Measurements from ENCODE around the gene PAX7.
"Not testable (repeated sequence)": the region's sequence is repeated elsewhere in the genome, so short reads cannot be mapped to it uniquely, and the experiment has no call there.

DNA sequence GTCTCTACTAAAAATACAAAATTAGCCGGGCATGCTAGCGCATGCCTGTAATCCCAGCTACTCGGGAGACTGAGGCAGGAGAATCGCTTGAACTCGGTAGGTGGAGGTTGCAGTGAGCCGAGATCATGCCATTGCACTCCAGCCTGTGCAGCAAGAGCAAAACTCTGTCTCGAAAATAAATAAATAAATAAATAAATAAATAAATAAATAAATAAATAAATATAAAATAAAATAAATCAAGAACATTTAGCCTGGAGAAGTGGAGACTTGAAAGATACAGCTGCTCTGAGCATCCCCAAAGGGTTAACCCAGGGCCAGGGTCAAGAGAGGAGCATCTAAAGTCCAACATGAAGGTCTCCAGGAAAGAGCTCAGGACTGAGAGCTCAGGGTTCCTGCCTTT lies 63.6 kb downstream of the PAX7 start:
- TF ChIP-seq CTCF (IDR thresholded peaks at IDR 0.05; ENCODE audit: insufficient read depth, low read depth, low read length); EZH2 (IDR thresholded peaks at IDR 0.05; ENCODE audit: insufficient read depth, low read length): not testable (repeated sequence)

Data from astrocyte (in vitro differentiated cells and primary cell).